A549 (cell line): ENCODE measurements around the gene MRPL46. TPM values are rescaled to one million over a fixed set of nuclear protein-coding genes. Genes with fewer than 3 reads are reported as not detected.

Experiments used
- ATAC-seq, 2 experiments: fragments of 200-7000 bp in 1 of 2; fragments of >200 bp in 1 of 2; cut with Nextera tagmentation in 1 of 2; cut with Tn5 transposase in 1 of 2; 3 replicates each; pipeline versions ENCODE4 v1.8.0 to v1.9.1; 2018 to 2020; ENCODE audit warnings: mild to moderate bottlenecking in 1 of 2, moderate library complexity in 1 of 2
- CTCF ChIA-PET: fragments of 300-600 bp; sonication (Branson Sonifier 250); formaldehyde crosslinking; extraction: SDS; loops from one replicate; lab custom pipeline; 2021; ENCODE audit warnings: antibody characterized with exemption, inconsistent platforms; lab: Yijun Ruan, JAX
- POLR2A ChIA-PET: fragments of 350-600 bp; formaldehyde crosslinking; extraction: SDS; loops from one replicate; lab custom pipeline; 2021; ENCODE audit warnings: antibody characterized with exemption, inconsistent platforms; lab: Yijun Ruan, JAX
- DNase-seq, 2 experiments: peaks; one replicate each; pipeline versions ENCODE4 v3.0.0 to v3.0.0-alpha.2; 2011 to 2016; ENCODE audit warnings: low read depth in 1 of 2, low spot score in 1 of 2
- FAIRE-seq: peaks from 2 replicates; lab custom pipeline; 2011; peaks lifted over from hg19 to GRCh38; lab: Jason Lieb, UNC
- H3K27ac ChIP-seq, 2 experiments: fragments of >200 bp; sonication (Bioruptor Twin); formaldehyde crosslinking; 3 replicates each; pipeline ENCODE4 v1.5.1; 2016 to 2017
- H3K4me1 ChIP-seq: fragments of >200 bp; sonication (Bioruptor Twin); formaldehyde crosslinking; 3 replicates; pipeline ENCODE4 v1.6.1; 2016
- H3K4me2 ChIP-seq: fragments of >200 bp; sonication (Bioruptor Twin); formaldehyde crosslinking; 3 replicates; pipeline ENCODE4 v1.6.1; 2016
- H3K4me3 ChIP-seq: fragments of >200 bp; sonication (Bioruptor Twin); formaldehyde crosslinking; 3 replicates; pipeline ENCODE4 v1.5.1; 2016
- H3K9me3 ChIP-seq: fragments of >200 bp; sonication (Bioruptor Twin); formaldehyde crosslinking; 3 replicates; pipeline ENCODE4 v1.6.1; 2016
- ATOH8 ChIP-seq: fragments of 250-450 bp; sonication (Bioruptor Pico); IDR thresholded peaks from 2 replicates; pipeline ENCODE4 v1.5.0; 2020; ENCODE audit warnings: low read depth, mild to moderate bottlenecking, moderate library complexity
- BCL3 ChIP-seq: fragments of >200 bp; sonication (Bioruptor Twin); formaldehyde crosslinking; IDR thresholded peaks from 3 replicates; pipeline ENCODE4 v1.6.1; 2016
- CHD2 ChIP-seq: fragments of 150-350 bp; IDR thresholded peaks from 2 replicates; pipeline ENCODE4 v1.6.1; 2014; ENCODE audit warnings: low read length; ENCODE audit not compliant: partially characterized antibody
- EHF ChIP-seq: fragments of 250-450 bp; sonication (Bioruptor Pico); IDR thresholded peaks from 2 replicates; pipeline ENCODE4 v1.5.0; 2020; ENCODE audit warnings: mild to moderate bottlenecking
- EHMT2 ChIP-seq: fragments of 200-600 bp; sonication (generic); IDR thresholded peaks from 2 replicates; pipeline ENCODE4 v1.6.1; 2016; ENCODE audit warnings: antibody characterized with exemption, low read depth, mild to moderate bottlenecking, moderate library complexity
- ESRRA ChIP-seq: fragments of 150-350 bp; IDR thresholded peaks from 2 replicates; pipeline ENCODE4 v1.6.1; 2014; ENCODE audit warnings: mild to moderate bottlenecking, low read length, borderline replicate concordance
- FOSB ChIP-seq: fragments of 250-450 bp; sonication (Bioruptor Pico); IDR thresholded peaks from 2 replicates; pipeline ENCODE4 v1.5.0; 2020; ENCODE audit warnings: mild to moderate bottlenecking, moderate library complexity
- HDAC2 ChIP-seq: fragments of 200-600 bp; sonication (generic); IDR thresholded peaks from 2 replicates; pipeline ENCODE4 v1.6.1; 2016
- HES2 ChIP-seq: fragments of >200 bp; sonication (Bioruptor Twin); formaldehyde crosslinking; IDR thresholded peaks from 2 replicates; pipeline ENCODE4 v1.6.1; 2016
- HEYL ChIP-seq: fragments of 250-450 bp; sonication (Bioruptor Pico); IDR thresholded peaks from 2 replicates; pipeline ENCODE4 v1.8.0; 2021; ENCODE audit warnings: mild to moderate bottlenecking, moderate library complexity
- HOXA7 ChIP-seq: fragments of 250-450 bp; sonication (Bioruptor Pico); IDR thresholded peaks from 2 replicates; pipeline ENCODE4 v1.5.0; 2020; ENCODE audit warnings: mild to moderate bottlenecking, moderate library complexity
- JUN ChIP-seq, 2 experiments: fragments of >200 bp; sonication (Bioruptor Twin); formaldehyde crosslinking; IDR thresholded peaks; 2 replicates in 1 of 2; 3 replicates in 1 of 2; pipeline ENCODE4 v1.6.1; 2016 to 2017
- KDM5A ChIP-seq: fragments of 200-600 bp; sonication (generic); IDR thresholded peaks from 2 replicates; pipeline ENCODE4 v1.6.1; 2016; ENCODE audit warnings: antibody characterized with exemption, mild to moderate bottlenecking
- MAFK ChIP-seq: fragments of 450-650 bp; IDR thresholded peaks from 2 replicates; pipeline ENCODE4 v1.6.1; 2014; ENCODE audit not compliant: partially characterized antibody
- MAX ChIP-seq: IDR thresholded peaks from 2 replicates; pipeline ENCODE4 v1.6.1; 2012
- MAZ ChIP-seq: fragments of 150-350 bp; IDR thresholded peaks from 2 replicates; pipeline ENCODE4 v1.6.1; 2014; ENCODE audit warnings: antibody characterized with exemption, low read depth, low read length, borderline replicate concordance
- MYC ChIP-seq: IDR thresholded peaks from 2 replicates; pipeline ENCODE4 v1.6.1; 2012; ENCODE audit warnings: mild to moderate bottlenecking, inconsistent platforms, low read length, improper control_type of control experiment, borderline replicate concordance
- NFE2L2 ChIP-seq: fragments of 150-350 bp; conservative IDR thresholded peaks from 2 replicates; pipeline ENCODE4 v1.6.1; 2014; ENCODE audit warnings: low read length
- NPAS2 ChIP-seq: fragments of 250-450 bp; sonication (Bioruptor Pico); IDR thresholded peaks from 2 replicates; pipeline ENCODE4 v1.8.0; 2022; ENCODE audit warnings: mild to moderate bottlenecking, moderate library complexity, borderline replicate concordance
- PHF8 ChIP-seq: fragments of 200-600 bp; sonication (generic); IDR thresholded peaks from 2 replicates; pipeline ENCODE4 v1.6.1; 2016; ENCODE audit warnings: low read depth, mild to moderate bottlenecking, antibody characterized with exemption, moderate library complexity, borderline replicate concordance
- POLR2A ChIP-seq: IDR thresholded peaks from 2 replicates; pipeline ENCODE4 v1.6.1; 2012; ENCODE audit warnings: mild to moderate bottlenecking, low read length
- POLR2AphosphoS2 ChIP-seq: conservative IDR thresholded peaks from 2 replicates; pipeline ENCODE4 v1.6.1; 2012; ENCODE audit warnings: low read length, improper control_type of control experiment, inconsistent platforms
- RAD21 ChIP-seq, 2 experiments: fragments of >200 bp in 1 of 2; sonication (Bioruptor Twin) in 1 of 2; formaldehyde crosslinking in 1 of 2; IDR thresholded peaks in 1 of 2; conservative IDR thresholded peaks in 1 of 2; 2 replicates in 1 of 2; 3 replicates in 1 of 2; pipeline ENCODE4 v1.6.1; 2012 to 2018; ENCODE audit warnings: inconsistent platforms in 1 of 2
- RARB ChIP-seq: fragments of 250-450 bp; sonication (Bioruptor Pico); IDR thresholded peaks from 2 replicates; pipeline ENCODE4 v1.8.0; 2021; ENCODE audit warnings: mild to moderate bottlenecking, moderate library complexity
- RFX5 ChIP-seq: fragments of 450-650 bp; IDR thresholded peaks from 2 replicates; pipeline ENCODE4 v1.7.1; 2014; ENCODE audit warnings: antibody characterized with exemption, mild to moderate bottlenecking, moderate library complexity
- SREBF2 ChIP-seq: fragments of 450-650 bp; IDR thresholded peaks from 2 replicates; pipeline ENCODE4 v1.6.1; 2014; ENCODE audit warnings: mild to moderate bottlenecking, moderate library complexity
- TFCP2L1 ChIP-seq: fragments of 250-450 bp; sonication (Bioruptor Pico); IDR thresholded peaks from 2 replicates; pipeline ENCODE4 v1.5.0; 2021; ENCODE audit warnings: mild to moderate bottlenecking
- USF2 ChIP-seq: fragments of 450-650 bp; IDR thresholded peaks from 2 replicates; pipeline ENCODE4 v1.6.1; 2014; ENCODE audit warnings: antibody characterized with exemption
- ZC3H11A ChIP-seq: fragments of 450-650 bp; IDR thresholded peaks from 2 replicates; pipeline ENCODE4 v1.6.1; 2014; ENCODE audit warnings: antibody characterized with exemption, mild to moderate bottlenecking
- ZSCAN20 ChIP-seq: fragments of 250-450 bp; sonication (Bioruptor Pico); IDR thresholded peaks from 2 replicates; pipeline ENCODE4 v1.8.0; 2022; ENCODE audit warnings: mild to moderate bottlenecking, moderate library complexity
- WGBS: methylation state at CpG from one replicate; pipeline ENCODE4 v1.1.6; 2017; ENCODE audit errors: missing lambda C conversion rate; 5-methylcytosine and 5-hydroxymethylcytosine counted together
- polyA plus RNA-seq, 4 experiments: library from polyadenylated mRNA; depleted of rRNA in 3 of 4; stranded (reverse); fragments of >200 nt; fragmentation: RNase III in 1 of 4; extraction: RNeasy Plus Mini Kit Qiagen cat#74134 plus additional on column Dnase treatment in 1 of 4; gene quantifications; 2 replicates in 3 of 4; 3 replicates in 1 of 4; pipeline ENCODE4 v1.2.3, GENCODE V29; 2011 to 2017

The MRPL46 gene
- polyA plus RNA-seq, 2 of the 4 experiments (the other 2 are of a cell fraction): 54.9 to 76.1 TPM

GRCh38 chr15:88450125-88450798 is 16.9 kb downstream of the MRPL46 start (continued):
- TF ChIP-seq NPAS2 (no peak), POLR2AphosphoS2 (no peak), CHD2 (no peak), USF2 (no peak), PHF8 (no peak), TFCP2L1 (CRISPR knock-in tag) (no peak), MAX (peak; percentile 97), RFX5 (no peak), JUN (IDR thresholded peaks at IDR 0.05) (0 out of 5 replicates have a peak, but pooled peaks of 1 of the 2 experiments have one; percentile 33), SREBF2 (no peak), ATOH8 (CRISPR knock-in tag) (no peak), ZC3H11A (no peak), HOXA7 (CRISPR knock-in tag) (no peak), MAZ (no peak)

- Histone ChIP-seq H3K4me3 (no peak overlapping the region), H3K4me2 (no peak overlapping the region), H3K9me3 (peaks cover 6% of the 10 kb centered on the region; the same call in 1 of the 3 replicates), H3K4me1 (peaks cover 7% of the 10 kb centered on the region), H3K27ac (peak overlapping the region; percentile 37 to 79)
- ChIA-PET CTCF (interaction anchor here (0.6 to 12.9 kb wide), 36 partner anchors 9 to 1825 kb away, joined by 3 to 201 read pairs (median 5); partner anchors contain the start of gene NTRK3), POLR2A (interaction anchor here (1.3 kb wide), 1 partner anchor 17 kb away, joined by 6 read pairs; the partner anchor contains the start of genes MRPL46 and MRPS11)
- TF ChIP-seq HDAC2 (no peak), RFX5 (no peak), EHF (CRISPR knock-in tag) (no peak), ZSCAN20 (CRISPR knock-in tag) (no peak), KDM5A (no peak), RARB (no peak), USF2 (no peak), FOSB (CRISPR knock-in tag) (no peak), BCL3 (no peak), MYC (no peak), MAFK (no peak), ESRRA (no peak), PHF8 (no peak), EHMT2 (no peak), POLR2A (no peak), ZC3H11A (no peak), HES2 (no peak), HEYL (no peak), NFE2L2 (no peak), RAD21 (conservative IDR thresholded peaks at IDR 0.05 in 1 of 2, IDR thresholded peaks at IDR 0.05 in 1 of 2) (no peak)
- 79% methylated on average over 8 of the region's 8 CpGs for WGBS
- DNase-seq (no peak), ATAC-seq (no peak), FAIRE-seq (no peak)
Measured at GRCh38 chr15:88449581-88449980, 17.6 kb downstream of the MRPL46 start.
